Measurements from ENCODE around the gene TMEM269.

- TF ChIP-seq ZNF79 (CRISPR knock-in tag; IDR thresholded peaks at IDR 0.05; ENCODE audit: low read depth) (no peak), MAX (CRISPR knock-in tag; IDR thresholded peaks at IDR 0.05) (peak; percentile 29; the same call in 1 of the 2 replicates), ZNF780A (CRISPR knock-in tag; IDR thresholded peaks at IDR 0.05) (no peak)
- TF ChIP-seq, protein P1, sequence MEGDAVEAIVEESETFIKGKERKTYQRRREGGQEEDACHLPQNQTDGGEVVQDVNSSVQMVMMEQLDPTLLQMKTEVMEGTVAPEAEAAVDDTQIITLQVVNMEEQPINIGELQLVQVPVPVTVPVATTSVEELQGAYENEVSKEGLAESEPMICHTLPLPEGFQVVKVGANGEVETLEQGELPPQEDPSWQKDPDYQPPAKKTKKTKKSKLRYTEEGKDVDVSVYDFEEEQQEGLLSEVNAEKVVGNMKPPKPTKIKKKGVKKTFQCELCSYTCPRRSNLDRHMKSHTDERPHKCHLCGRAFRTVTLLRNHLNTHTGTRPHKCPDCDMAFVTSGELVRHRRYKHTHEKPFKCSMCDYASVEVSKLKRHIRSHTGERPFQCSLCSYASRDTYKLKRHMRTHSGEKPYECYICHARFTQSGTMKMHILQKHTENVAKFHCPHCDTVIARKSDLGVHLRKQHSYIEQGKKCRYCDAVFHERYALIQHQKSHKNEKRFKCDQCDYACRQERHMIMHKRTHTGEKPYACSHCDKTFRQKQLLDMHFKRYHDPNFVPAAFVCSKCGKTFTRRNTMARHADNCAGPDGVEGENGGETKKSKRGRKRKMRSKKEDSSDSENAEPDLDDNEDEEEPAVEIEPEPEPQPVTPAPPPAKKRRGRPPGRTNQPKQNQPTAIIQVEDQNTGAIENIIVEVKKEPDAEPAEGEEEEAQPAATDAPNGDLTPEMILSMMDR (IDR thresholded peaks at IDR 0.05 in 2 of 3, conservative IDR thresholded peaks at IDR 0.05 in 1 of 3; ENCODE audit: insufficient read depth in 2 of 3, low read depth in 1 of 3, low read length in 3 of 3): peak in 1 of 3 experiments; percentile 27; a peak in 1 of 6 replicates
Observed at GRCh38 chr1:42816585-42817439, 32.0 kb downstream of the TMEM269 start, which contains the start of the genes ERMAP and SVBP.
